Stimulated activated CD4-positive, alpha-beta T cell treated with anti-CD3 and anti-CD28 coated beads, Interleukin-2, amount 100 ng/mL, for 24 hours (primary cell): Measurements from ENCODE around the gene EPHA8.

Source experiments
- DNase-seq, 2 donors: peaks; one replicate each; pipeline ENCODE4 v3.0.0-alpha.2; 2020

EPHA8 gene

GRCh38 chr1:22625262-22625925 is 62.1 kb downstream of the EPHA8 start:
- DNase-seq: no peak

- no peak for DNase-seq
These were observed 63.2 kb downstream of the EPHA8 start for GRCh38 chr1:22626237-22627157.

GRCh38 chr1:22627331-22627730 is 64.0 kb downstream of the EPHA8 start:
- no peak for DNase-seq

- DNase-seq: no peak
These were observed 65.6 kb downstream of the EPHA8 start for GRCh38 chr1:22628698-22629444.

GRCh38 chr1:22629886-22630285 is 66.6 kb downstream of the EPHA8 start:
- no peak for DNase-seq

- no peak for DNase-seq
These were observed 70.6 kb downstream of the EPHA8 start for GRCh38 chr1:22633697-22634463.

GRCh38 chr1:22635436-22635835 is 72.1 kb downstream of the EPHA8 start:
- no peak for DNase-seq

- DNase-seq: no peak
These were observed 73.1 kb downstream of the EPHA8 start, which contains the start of gene C1QA for GRCh38 chr1:22636353-22636752. C1QA (plus strand) TSS chr1:22636628; CDS start chr1:22637617, 989 bp downstream.

GRCh38 chr1:22636927-22637326 is 73.6 kb downstream of the EPHA8 start:
- DNase-seq: no peak

- no peak for DNase-seq
These were observed 74.7 kb downstream of the EPHA8 start for GRCh38 chr1:22637907-22638445.

- DNase-seq: no peak
These were observed 75.4 kb downstream of the EPHA8 start for GRCh38 chr1:22638476-22639234.

GRCh38 chr1:22639286-22639685 is 76.0 kb downstream of the EPHA8 start:
- no peak for DNase-seq

GRCh38 chr1:22641247-22641646 is 78.0 kb downstream of the EPHA8 start:
- no peak for DNase-seq

- peak; percentile 77 to 82 for DNase-seq
These were observed 78.8 kb downstream of the EPHA8 start for GRCh38 chr1:22641906-22642636.

GRCh38 chr1:22643381-22643780 is 80.1 kb downstream of the EPHA8 start, which contains the start of gene C1QC:
C1QC (plus strand) TSS chr1:22643633; CDS start chr1:22644024, 391 bp downstream.
- no peak for DNase-seq

GRCh38 chr1:22643928-22644327 is 80.6 kb downstream of the EPHA8 start:
- DNase-seq: no peak

GRCh38 chr1:22645931-22646330 is 82.6 kb downstream of the EPHA8 start:
- no peak for DNase-seq

GRCh38 chr1:22646384-22646783 is 83.1 kb downstream of the EPHA8 start:
- DNase-seq: no peak

- no peak for DNase-seq
These were observed 86.9 kb downstream of the EPHA8 start for GRCh38 chr1:22650089-22650693.
